Lower leg skin (tissue), 3 donors: ENCODE results near the gene PTEN.

ENCODE experiments used
- CTCF ChIP-seq, 3 donors: fragments of 450-650 bp; IDR thresholded peaks; one replicate each; pipeline ENCODE4 v1.5.1; 2016; ENCODE audit warnings: antibody characterized with exemption in 3 of 3, mild to moderate bottlenecking in 3 of 3, moderate library complexity in 2 of 3
- POLR2A ChIP-seq, 2 donors: fragments of 450-650 bp; IDR thresholded peaks; one replicate each; pipeline ENCODE4 v1.6.1; 2016 to 2017; ENCODE audit warnings: antibody characterized with exemption in 2 of 2, mild to moderate bottlenecking in 1 of 2, moderate library complexity in 1 of 2

- TF ChIP-seq CTCF (IDR thresholded peaks at IDR 0.05): no peak
- no peak for TF ChIP-seq POLR2A (IDR thresholded peaks at IDR 0.05)
Observed at GRCh38 chr10:87836098-87836497, 27.3 kb upstream of the PTEN start.
